ENCODE data around the gene TMEM92.
A peak's percentile ranks its signal among the peaks of the same experiment; 100 is the strongest.

Gene TMEM92

GRCh38 chr17:50290933-50291332, 16.7 kb downstream of the TMEM92 start:
- no peak for TF ChIP-seq GLIS3 (CRISPR knock-in tag; IDR thresholded peaks at IDR 0.05)
- TF ChIP-seq ZNF8 (CRISPR knock-in tag; IDR thresholded peaks at IDR 0.05): no peak
- no peak for TF ChIP-seq SNAI2 (CRISPR knock-in tag; IDR thresholded peaks at IDR 0.05)
- TF ChIP-seq ZFP3 (CRISPR knock-in tag; IDR thresholded peaks at IDR 0.05): no peak
- no peak for TF ChIP-seq OSR1 (CRISPR knock-in tag; IDR thresholded peaks at IDR 0.05)
- no peak for TF ChIP-seq RARB (CRISPR knock-in tag; IDR thresholded peaks at IDR 0.05)
- TF ChIP-seq CREB5 (CRISPR knock-in tag; IDR thresholded peaks at IDR 0.05; ENCODE audit: low read depth): no peak
- no peak for TF ChIP-seq TCF4 (CRISPR knock-in tag; IDR thresholded peaks at IDR 0.05; ENCODE audit: borderline replicate concordance)
- TF ChIP-seq BACH2 (CRISPR knock-in tag; IDR thresholded peaks at IDR 0.05; ENCODE audit: borderline replicate concordance): no peak

GRCh38 chr17:50292465-50292864, 18.2 kb downstream of the TMEM92 start:
- no peak for TF ChIP-seq ZC3H10 (CRISPR knock-in tag; IDR thresholded peaks at IDR 0.05)
- TF ChIP-seq BACH2 (CRISPR knock-in tag; IDR thresholded peaks at IDR 0.05; ENCODE audit: borderline replicate concordance): no peak
- ATAC-seq: no peak

More at GRCh38 chr17:50290933-50291332, 16.7 kb downstream of the TMEM92 start:
- no peak for ATAC-seq

GRCh38 chr17:50295021-50295420, 20.8 kb downstream of the TMEM92 start:
- ATAC-seq: no peak
- no peak for TF ChIP-seq GLIS3 (CRISPR knock-in tag; IDR thresholded peaks at IDR 0.05)
- TF ChIP-seq BACH2 (CRISPR knock-in tag; IDR thresholded peaks at IDR 0.05; ENCODE audit: borderline replicate concordance): no peak
- no peak for TF ChIP-seq PPARA (CRISPR knock-in tag; IDR thresholded peaks at IDR 0.05; ENCODE audit: borderline replicate concordance)
- TF ChIP-seq ZNF70 (CRISPR knock-in tag; IDR thresholded peaks at IDR 0.05): no peak
- TF ChIP-seq ZFP3 (CRISPR knock-in tag; IDR thresholded peaks at IDR 0.05): no peak
- no peak for TF ChIP-seq SNAI2 (CRISPR knock-in tag; IDR thresholded peaks at IDR 0.05)
- TF ChIP-seq RARB (CRISPR knock-in tag; IDR thresholded peaks at IDR 0.05): no peak

DNA sequence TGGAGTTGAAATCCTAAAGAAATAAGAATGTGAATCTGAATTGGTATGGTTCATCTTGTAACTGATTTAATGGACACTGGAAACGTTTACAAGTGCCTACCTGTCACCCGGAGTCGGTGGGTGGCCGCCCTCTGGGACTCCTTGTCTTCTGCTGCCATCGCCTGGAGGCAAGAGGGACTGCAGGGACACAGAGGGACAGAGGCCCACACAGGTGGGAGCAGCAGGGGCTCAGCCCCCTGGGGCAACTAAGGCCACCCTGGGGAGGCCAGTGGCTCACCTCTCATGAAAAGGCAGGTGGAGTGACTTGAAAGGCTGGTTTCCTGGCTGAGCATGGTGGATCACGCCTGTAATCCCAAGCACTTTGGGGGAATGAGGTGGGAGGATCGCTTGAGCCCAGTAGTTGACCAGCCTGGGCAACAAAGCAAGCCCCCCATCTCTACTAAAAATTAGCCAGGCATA, 23.2 kb downstream of the TMEM92 start:
- TF ChIP-seq, protein P1, sequence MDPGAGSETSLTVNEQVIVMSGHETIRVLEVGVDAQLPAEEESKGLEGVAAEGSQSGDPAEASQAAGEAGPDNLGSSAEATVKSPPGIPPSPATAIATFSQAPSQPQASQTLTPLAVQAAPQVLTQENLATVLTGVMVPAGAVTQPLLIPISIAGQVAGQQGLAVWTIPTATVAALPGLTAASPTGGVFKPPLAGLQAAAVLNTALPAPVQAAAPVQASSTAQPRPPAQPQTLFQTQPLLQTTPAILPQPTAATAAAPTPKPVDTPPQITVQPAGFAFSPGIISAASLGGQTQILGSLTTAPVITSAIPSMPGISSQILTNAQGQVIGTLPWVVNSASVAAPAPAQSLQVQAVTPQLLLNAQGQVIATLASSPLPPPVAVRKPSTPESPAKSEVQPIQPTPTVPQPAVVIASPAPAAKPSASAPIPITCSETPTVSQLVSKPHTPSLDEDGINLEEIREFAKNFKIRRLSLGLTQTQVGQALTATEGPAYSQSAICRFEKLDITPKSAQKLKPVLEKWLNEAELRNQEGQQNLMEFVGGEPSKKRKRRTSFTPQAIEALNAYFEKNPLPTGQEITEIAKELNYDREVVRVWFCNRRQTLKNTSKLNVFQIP (CRISPR knock-in tag; IDR thresholded peaks at IDR 0.05; ENCODE audit: borderline replicate concordance, low read depth): no peak
- TF ChIP-seq ESRRG (CRISPR knock-in tag; IDR thresholded peaks at IDR 0.05) (no peak), CREB5 (CRISPR knock-in tag; IDR thresholded peaks at IDR 0.05; ENCODE audit: low read depth) (no peak), ZNF70 (CRISPR knock-in tag; IDR thresholded peaks at IDR 0.05) (no peak), OSR1 (CRISPR knock-in tag; IDR thresholded peaks at IDR 0.05) (no peak), CSDC2 (CRISPR knock-in tag; IDR thresholded peaks at IDR 0.05) (no peak), ISL1 (CRISPR knock-in tag; IDR thresholded peaks at IDR 0.05) (no peak), RARB (CRISPR knock-in tag; IDR thresholded peaks at IDR 0.05) (no peak), ZFP30 (CRISPR knock-in tag; IDR thresholded peaks at IDR 0.05) (no peak), PPARA (CRISPR knock-in tag; IDR thresholded peaks at IDR 0.05; ENCODE audit: borderline replicate concordance) (no peak), ZC3H10 (CRISPR knock-in tag; IDR thresholded peaks at IDR 0.05) (no peak)
- TF ChIP-seq, protein P2, sequence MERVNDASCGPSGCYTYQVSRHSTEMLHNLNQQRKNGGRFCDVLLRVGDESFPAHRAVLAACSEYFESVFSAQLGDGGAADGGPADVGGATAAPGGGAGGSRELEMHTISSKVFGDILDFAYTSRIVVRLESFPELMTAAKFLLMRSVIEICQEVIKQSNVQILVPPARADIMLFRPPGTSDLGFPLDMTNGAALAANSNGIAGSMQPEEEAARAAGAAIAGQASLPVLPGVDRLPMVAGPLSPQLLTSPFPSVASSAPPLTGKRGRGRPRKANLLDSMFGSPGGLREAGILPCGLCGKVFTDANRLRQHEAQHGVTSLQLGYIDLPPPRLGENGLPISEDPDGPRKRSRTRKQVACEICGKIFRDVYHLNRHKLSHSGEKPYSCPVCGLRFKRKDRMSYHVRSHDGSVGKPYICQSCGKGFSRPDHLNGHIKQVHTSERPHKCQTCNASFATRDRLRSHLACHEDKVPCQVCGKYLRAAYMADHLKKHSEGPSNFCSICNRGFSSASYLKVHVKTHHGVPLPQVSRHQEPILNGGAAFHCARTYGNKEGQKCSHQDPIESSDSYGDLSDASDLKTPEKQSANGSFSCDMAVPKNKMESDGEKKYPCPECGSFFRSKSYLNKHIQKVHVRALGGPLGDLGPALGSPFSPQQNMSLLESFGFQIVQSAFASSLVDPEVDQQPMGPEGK (CRISPR knock-in tag; IDR thresholded peaks at IDR 0.05; ENCODE audit: borderline replicate concordance): no peak
- TF ChIP-seq, protein P3, sequence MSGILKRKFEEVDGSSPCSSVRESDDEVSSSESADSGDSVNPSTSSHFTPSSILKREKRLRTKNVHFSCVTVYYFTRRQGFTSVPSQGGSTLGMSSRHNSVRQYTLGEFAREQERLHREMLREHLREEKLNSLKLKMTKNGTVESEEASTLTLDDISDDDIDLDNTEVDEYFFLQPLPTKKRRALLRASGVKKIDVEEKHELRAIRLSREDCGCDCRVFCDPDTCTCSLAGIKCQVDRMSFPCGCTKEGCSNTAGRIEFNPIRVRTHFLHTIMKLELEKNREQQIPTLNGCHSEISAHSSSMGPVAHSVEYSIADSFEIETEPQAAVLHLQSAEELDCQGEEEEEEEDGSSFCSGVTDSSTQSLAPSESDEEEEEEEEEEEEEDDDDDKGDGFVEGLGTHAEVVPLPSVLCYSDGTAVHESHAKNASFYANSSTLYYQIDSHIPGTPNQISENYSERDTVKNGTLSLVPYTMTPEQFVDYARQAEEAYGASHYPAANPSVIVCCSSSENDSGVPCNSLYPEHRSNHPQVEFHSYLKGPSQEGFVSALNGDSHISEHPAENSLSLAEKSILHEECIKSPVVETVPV (CRISPR knock-in tag; IDR thresholded peaks at IDR 0.05): no peak
- peak; percentile 98 for ATAC-seq

All from SK-N-SH treated with all-trans-retinoic acid at 6 μM for 48 hours (cell line).